Left lung (tissue), 10 donors: ENCODE measurements around the gene ABLIM2. TPM values are rescaled to one million over a fixed set of nuclear protein-coding genes. Genes with fewer than 3 reads are reported as not detected.

Experiments
- ATAC-seq: fragments of 200-7000 bp; cut with Tn5 transposase; one replicate; pipeline ENCODE4 v1.9.1; 2020; ENCODE audit warnings: moderate library complexity
- DNase-seq, 4 donors: peaks; one replicate each; pipeline ENCODE4 v3.0.0-alpha.2; 2013 to 2020
- H3K27ac ChIP-seq, 2 donors: fragments of 200-600 bp; sonication (generic) in 1 of 2; one replicate each; pipeline versions ENCODE4 v1.5.0 to v1.8.0; 2020 to 2021
- H3K27me3 ChIP-seq, 2 donors: fragments of 200-600 bp; sonication (generic) in 1 of 2; one replicate each; pipeline versions ENCODE4 v1.5.0 to v1.8.0; 2020 to 2021
- H3K36me3 ChIP-seq, 2 donors: fragments of 200-600 bp; sonication (generic) in 1 of 2; one replicate each; pipeline versions ENCODE4 v1.5.0 to v1.8.0; 2020 to 2021
- H3K4me1 ChIP-seq, 2 donors: fragments of 200-600 bp; one replicate each; pipeline ENCODE4 v1.8.0; 2021
- H3K4me3 ChIP-seq, 2 donors: fragments of 200-600 bp; sonication (generic) in 1 of 2; one replicate each; pipeline versions ENCODE4 v1.5.0 to v1.8.0; 2020 to 2021; ENCODE audit warnings: mild to moderate bottlenecking in 1 of 2
- H3K9me3 ChIP-seq, 2 donors: fragments of 200-600 bp; sonication (generic) in 1 of 2; one replicate each; pipeline versions ENCODE4 v1.5.0 to v1.8.0; 2020 to 2021
- CTCF ChIP-seq, 2 donors: fragments of 200-600 bp; sonication (generic) in 1 of 2; IDR thresholded peaks; one replicate each; pipeline versions ENCODE4 v1.5.0 to v1.8.0; 2021; ENCODE audit warnings: antibody characterized with exemption in 2 of 2
- intact Hi-C, 2 donors: fragments of 100-400 bp; cut with DNase I; formaldehyde crosslinking; loops; one replicate each; pipeline versions ENCODE4 v1.11.2 to v1.14.2; 2022
- polyA plus RNA-seq, 6 donors: library from polyadenylated mRNA; unstranded; fragments of 120-200 nt; gene quantifications; one replicate each; pipeline ENCODE4 v1.2.1, GENCODE V29; 2013; ENCODE audit not compliant: insufficient read length in 6 of 6
- total RNA-seq, 2 donors: library from RNA; stranded (reverse); fragmentation: NEBNext Ultra II Directional; extraction: Animal tissue kit (Norgen Biotek cat#: 25700); gene quantifications; one replicate each; pipeline ENCODE4 v1.2.1, GENCODE V29; 2021
- donor health status: DM: no; HTN: yes; CAD: no.
- donor health status: DM: no; HTN: no; CAD: no.

The ABLIM2 gene
- total and polyA plus RNA-seq, 8 donors = 5.7 to 10.2 (median 7.0) TPM

GRCh38 chr4:8086783-8087445 is 71.7 kb downstream of the ABLIM2 start:
- Histone ChIP-seq H3K4me3 (no peak overlapping the region), H3K27me3 (no peaks in the 10 kb centered on the region), H3K27ac (no peak overlapping the region), H3K9me3 (no peaks in the 10 kb centered on the region), H3K36me3 (no peaks in the 10 kb centered on the region), H3K4me1 (no peaks in the 10 kb centered on the region)
- DNase-seq (peak in 1 of 4 donors; percentile 67), ATAC-seq (no peak)
- TF ChIP-seq CTCF (IDR thresholded peaks at IDR 0.05) = no peak
- intact Hi-C loops = no loop called here

GRCh38 chr4:8085491-8086117 is 73.0 kb downstream of the ABLIM2 start:
- DNase-seq = peak in 1 of 4 donors; percentile 37
- H3K27ac ChIP-seq = no peak overlapping the region
- H3K27me3 ChIP-seq = peaks cover 0 to 2% of the 10 kb centered on the region in 2 donors
- no peaks in the 10 kb centered on the region for H3K4me1 ChIP-seq
- intact Hi-C loops = no loop called here
- no peak for ATAC-seq
- no peaks in the 10 kb centered on the region for H3K36me3 ChIP-seq
- no peak for TF ChIP-seq CTCF (IDR thresholded peaks at IDR 0.05)
- no peaks in the 10 kb centered on the region for H3K9me3 ChIP-seq
- no peak overlapping the region for H3K4me3 ChIP-seq

GRCh38 chr4:8084712-8085490 is 73.7 kb downstream of the ABLIM2 start:
- peaks cover 0 to 9% of the 10 kb centered on the region in 2 donors for H3K27me3 ChIP-seq
- no peak for TF ChIP-seq CTCF (IDR thresholded peaks at IDR 0.05)
- no peak overlapping the region for H3K4me3 ChIP-seq
- no peaks in the 10 kb centered on the region for H3K36me3 ChIP-seq
- H3K27ac ChIP-seq = no peak overlapping the region
- no peaks in the 10 kb centered on the region for H3K4me1 ChIP-seq
- H3K9me3 ChIP-seq = no peaks in the 10 kb centered on the region
- DNase-seq (peak in 1 of 4 donors; percentile 57), ATAC-seq (no peak)
- intact Hi-C loops = no loop called here

GRCh38 chr4:8084031-8084660 is 74.5 kb downstream of the ABLIM2 start:
- TF ChIP-seq CTCF (IDR thresholded peaks at IDR 0.05) = no peak
- no peaks in the 10 kb centered on the region for H3K36me3 ChIP-seq
- ATAC-seq = no peak
- no peak overlapping the region for H3K27ac ChIP-seq
- intact Hi-C loops = no loop called here
- no peak overlapping the region for H3K4me3 ChIP-seq
- DNase-seq = peak in 1 of 4 donors; percentile 65
- H3K9me3 ChIP-seq = no peaks in the 10 kb centered on the region
- H3K4me1 ChIP-seq = no peaks in the 10 kb centered on the region
- peaks cover 0 to 11% of the 10 kb centered on the region in 2 donors for H3K27me3 ChIP-seq
